NCI-H2029 treated with DMSO at 0.1 percent for 48 hours (cell line): ENCODE results near the gene SSRP1.
A peak's percentile ranks its signal among the peaks of the same experiment; 100 is the strongest.
"Not testable (repeated sequence)": the region's sequence is repeated elsewhere in the genome, so short reads cannot be mapped to it uniquely, and the experiment has no call there.

Experiments
- DNase-seq: peaks from one replicate; lab custom pipeline; 2025; lab: John Stamatoyannopoulos, UW

SSRP1 gene

GRCh38 chr11:57299150-57299737 lies 36.4 kb downstream of the SSRP1 start:
- no peak for DNase-seq

GRCh38 chr11:57297221-57297620 lies 38.5 kb downstream of the SSRP1 start:
- DNase-seq, result no peak

GRCh38 chr11:57296205-57296604 lies 39.5 kb downstream of the SSRP1 start:
- DNase-seq, result not testable (repeated sequence)

- DNase-seq, result peak; percentile 90
These were observed 41.2 kb downstream of the SSRP1 start for GRCh38 chr11:57294225-57295131.

DNA sequence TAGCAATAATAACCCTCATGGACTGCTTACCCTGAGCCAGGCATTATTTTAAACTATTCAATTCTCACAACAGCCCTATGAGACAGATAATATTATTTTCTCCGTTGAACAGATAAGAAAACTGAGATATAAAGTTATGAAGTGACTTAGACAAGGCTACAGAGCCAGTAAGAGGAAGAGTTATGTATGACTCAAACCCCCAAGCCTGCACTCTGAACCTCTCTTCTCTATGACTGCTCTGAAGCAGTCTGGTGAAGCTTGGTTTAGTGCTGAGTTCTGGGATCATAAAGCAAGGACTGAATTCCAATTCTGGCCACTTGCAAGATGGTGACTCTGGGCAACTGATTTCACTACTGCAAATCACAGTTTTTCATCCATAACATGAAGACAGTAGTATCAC lies 45.4 kb downstream of the SSRP1 start:
- no peak for DNase-seq

- no peak for DNase-seq
These were observed 46.7 kb downstream of the SSRP1 start for GRCh38 chr11:57288771-57289579.

- no peak for DNase-seq
These were observed 47.8 kb downstream of the SSRP1 start for GRCh38 chr11:57287884-57288283.

GRCh38 chr11:57283231-57283990 lies 52.3 kb downstream of the SSRP1 start:
- DNase-seq, result no peak

GRCh38 chr11:57281546-57281945 lies 54.1 kb downstream of the SSRP1 start:
- DNase-seq, result not testable (repeated sequence)

- DNase-seq, result no peak
These were observed 56.6 kb downstream of the SSRP1 start for GRCh38 chr11:57279116-57279515.

GRCh38 chr11:57278721-57279095 lies 57.0 kb downstream of the SSRP1 start:
- DNase-seq, result no peak

- DNase-seq, result peak; percentile 43
These were observed 57.6 kb downstream of the SSRP1 start for GRCh38 chr11:57277845-57278720.

- no peak for DNase-seq
These were observed 58.6 kb downstream of the SSRP1 start for GRCh38 chr11:57276971-57277675.

DNA sequence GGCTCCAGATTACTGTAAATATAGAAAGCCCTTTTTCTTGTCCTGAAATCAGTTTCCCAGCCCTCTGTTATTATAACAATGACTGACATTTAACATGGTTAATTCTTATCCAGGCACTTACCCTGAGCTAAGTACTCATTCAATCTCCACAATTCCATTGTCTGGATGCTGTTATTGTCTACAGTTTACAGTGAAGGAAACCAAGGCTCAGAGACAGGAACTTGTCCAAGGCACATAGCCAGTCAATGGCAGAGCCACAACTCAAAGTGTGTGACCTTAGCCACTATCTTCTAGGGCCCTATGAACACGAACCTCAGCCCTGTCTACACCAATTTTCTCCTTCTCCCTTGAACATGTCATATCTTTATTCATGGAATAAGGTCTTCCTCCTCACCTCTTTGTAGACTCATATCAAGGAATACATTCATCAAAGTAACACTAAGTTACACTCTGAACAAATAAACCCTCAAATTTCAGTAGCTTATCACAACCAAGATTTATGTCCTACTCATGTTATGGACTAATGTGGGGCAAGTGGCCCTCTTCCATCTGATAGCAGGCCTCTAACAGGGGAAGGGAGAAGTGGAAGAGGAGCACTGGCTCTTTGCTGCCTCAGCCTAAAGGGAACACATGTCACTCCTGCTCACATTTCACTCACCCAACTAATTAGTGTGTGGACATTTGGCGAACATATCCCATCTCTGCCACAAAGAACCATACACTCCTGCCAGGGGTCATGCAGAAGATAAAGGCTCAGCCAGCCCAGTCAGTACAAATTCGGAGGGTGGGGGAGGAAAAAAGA lies 59.3 kb downstream of the SSRP1 start:
- no peak for DNase-seq
